Ammon's horn (tissue), 1 donor: ENCODE measurements around the gene CRMP1.

Experiments
- DNase-seq: peaks from one replicate; pipeline ENCODE4 v3.0.0-alpha.2; 2016; ENCODE audit warnings: low spot score

Gene CRMP1

DNA sequence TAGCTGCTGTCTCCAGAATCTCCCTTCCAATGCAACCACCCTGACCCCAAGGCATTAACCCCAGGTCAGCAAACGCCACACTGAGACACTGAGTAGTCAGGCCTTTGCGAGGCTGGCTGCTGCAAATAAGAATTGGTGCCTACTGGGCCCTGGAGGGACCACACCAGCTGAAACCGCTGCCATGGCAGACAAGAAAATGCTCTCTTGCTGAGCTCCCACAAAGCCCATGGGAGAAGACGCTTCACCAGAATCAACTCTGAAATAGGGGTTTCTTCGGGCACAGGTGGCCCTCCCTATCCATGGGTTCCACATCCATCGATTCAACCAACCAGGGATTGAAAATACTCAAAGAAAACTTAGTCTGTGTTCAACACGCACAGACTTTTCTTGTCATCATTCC is 26.7 kb upstream of the CRMP1 start:
- DNase-seq, result no peak

DNA sequence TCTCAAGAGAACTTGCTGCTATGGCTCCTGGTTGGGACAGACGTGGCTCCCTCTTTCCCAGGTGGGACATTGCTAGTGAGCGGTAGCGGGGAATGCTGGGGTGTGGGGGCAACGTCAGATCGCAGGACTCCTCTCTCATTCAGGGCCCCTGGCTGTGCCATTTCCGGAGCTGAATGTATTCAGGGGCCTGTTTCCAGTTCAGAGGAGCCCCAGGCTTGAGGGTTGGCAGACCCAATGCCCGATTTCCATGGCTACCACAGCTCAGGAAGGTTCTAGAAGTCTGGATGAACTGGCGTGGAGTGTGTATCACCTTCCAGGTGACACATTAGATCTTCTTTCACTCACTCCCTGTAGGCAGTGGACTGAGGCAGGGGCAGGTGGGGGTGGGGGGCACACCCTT is 26.2 kb upstream of the CRMP1 start:
- no peak for DNase-seq

DNA sequence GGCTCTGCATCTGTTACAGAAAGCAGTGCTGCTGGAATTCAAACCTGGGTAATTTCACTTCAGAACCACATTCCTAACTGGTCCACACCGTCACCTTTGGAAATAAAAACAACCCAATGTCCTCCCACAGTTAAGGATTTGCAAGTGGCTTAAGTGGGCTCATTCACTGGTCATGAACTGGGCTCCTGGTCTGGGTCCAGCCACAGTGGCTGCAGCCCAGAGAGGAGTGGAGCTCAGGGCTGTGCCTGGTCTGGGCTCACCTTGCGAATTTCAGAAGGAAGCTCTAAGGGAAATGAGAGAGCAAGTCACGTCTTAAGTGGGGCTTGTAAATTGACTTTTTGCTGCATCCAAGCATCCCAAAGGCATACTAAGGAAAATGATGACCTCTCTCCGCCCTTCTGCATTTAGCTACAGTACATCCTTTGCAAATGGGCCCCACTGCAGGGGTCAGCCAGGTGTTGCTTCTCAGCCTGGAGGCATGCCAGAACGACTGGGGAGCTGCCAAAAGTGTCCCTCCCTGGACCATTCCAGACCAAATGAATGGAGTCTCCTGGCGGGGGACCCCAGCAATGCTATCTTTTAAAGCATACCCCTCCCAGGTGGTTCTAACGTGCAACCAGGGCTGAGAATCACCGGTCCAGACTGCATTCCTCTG is 25.6 kb upstream of the CRMP1 start:
- DNase-seq, result no peak

GRCh38 chr4:5917672-5918071 is 24.8 kb upstream of the CRMP1 start:
- DNase-seq, result no peak

DNA sequence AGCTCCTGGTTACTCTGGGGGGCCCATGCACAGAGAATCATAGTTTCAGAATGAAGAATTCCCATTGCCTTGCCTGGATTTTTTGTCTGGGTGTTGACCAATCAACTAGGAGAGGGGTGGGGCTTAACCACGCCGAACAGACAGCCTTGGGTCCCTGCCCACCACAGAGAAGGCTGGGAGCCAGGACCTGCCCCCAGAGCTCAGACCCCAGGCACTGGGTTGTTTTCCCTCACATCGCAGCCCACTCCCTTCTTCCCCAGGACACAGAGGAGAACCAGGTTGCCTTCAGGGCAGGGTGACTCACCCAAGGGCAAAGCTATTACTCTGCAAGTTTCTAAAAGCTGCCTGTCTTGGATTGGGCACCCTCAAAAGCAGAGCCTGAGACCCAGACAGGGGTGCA is 23.3 kb upstream of the CRMP1 start:
- no peak for DNase-seq

DNA sequence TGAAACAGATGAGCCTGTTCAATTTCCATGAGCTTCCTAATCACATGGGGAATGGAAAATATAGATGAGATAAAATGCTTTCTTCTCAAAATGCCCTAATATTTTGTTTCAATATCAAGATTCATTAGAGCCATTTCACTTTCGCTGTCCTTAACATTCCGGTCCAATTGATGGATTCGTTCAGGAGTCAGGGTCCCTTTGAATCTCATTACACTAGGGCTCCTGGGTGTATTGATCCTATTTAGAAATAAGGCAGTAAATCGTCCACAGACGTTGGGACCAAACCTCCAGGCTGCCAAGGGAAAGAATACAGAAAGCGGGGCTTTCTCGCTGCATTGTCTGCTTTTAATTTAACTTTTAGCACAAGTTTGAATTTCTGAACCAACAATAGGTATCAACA is 20.6 kb upstream of the CRMP1 start:
- no peak for DNase-seq

- no peak for DNase-seq
Measured at GRCh38 chr4:5912614-5913019, 19.7 kb upstream of the CRMP1 start.

DNA sequence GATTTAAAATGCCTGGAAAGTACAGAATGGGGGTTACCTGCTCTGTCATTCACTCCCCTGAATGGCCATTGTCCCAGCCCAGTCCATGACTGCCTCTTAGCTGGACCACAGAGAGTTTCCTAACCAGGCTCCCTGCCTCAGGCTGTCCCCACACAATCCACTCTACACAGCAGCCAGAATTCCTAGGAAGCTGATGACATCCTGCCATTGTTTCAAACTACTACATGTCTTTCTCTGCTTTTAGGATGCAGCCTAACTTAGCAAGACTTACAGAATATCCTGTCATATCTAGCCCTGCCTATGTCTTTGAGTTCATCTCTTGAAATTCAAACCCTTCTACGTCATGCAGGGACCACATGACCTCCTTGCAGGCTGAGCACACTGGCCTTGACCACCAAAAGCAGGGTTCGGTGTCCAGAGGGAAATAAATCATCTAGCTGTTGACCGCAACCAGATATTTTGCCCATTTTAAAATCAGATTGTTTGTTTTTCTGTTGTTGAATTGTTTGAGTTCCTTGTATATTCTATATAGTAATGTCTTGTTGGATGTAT is 16.1 kb upstream of the CRMP1 start:
- DNase-seq, result no peak

DNA sequence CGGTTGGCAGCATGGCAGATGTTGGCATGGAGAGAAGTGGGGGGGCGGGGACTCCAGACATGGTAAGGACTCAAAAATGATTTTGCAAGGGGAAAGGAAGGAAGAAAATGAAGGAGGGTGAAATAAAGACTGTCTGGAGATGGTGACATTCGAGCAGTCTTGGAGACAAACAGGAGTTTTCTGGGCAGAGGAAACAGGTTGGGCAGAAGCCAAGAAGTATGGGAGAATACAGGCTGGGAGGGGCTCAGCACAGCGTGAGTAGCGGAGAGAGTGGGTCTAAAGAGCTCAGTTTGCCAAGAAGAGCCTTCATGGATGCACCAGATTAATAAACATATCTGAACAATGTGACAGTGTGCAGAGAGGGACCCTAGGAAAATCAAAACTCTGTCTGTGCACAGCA is 13.3 kb upstream of the CRMP1 start:
- no peak for DNase-seq

DNA sequence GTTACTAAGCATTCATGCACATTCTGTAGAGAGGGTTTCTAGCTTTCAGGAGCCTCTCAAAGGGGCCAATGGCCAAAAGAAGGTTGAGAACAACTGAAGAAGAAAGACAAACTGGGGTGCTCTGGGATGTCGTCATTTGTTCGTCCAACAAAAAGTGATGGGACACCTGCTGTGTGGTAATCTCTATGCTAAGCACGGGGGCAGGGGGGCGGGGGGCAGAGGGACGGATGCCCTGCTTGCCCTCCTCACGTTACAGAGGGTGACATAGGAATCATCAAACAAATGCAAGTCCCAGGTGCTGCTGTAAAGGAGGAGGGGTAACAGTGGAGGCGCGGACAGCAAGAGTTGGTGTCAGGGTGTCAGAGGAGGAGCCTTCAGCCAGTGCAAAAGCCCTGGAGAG is 12.8 kb upstream of the CRMP1 start:
- DNase-seq, result no peak

DNA sequence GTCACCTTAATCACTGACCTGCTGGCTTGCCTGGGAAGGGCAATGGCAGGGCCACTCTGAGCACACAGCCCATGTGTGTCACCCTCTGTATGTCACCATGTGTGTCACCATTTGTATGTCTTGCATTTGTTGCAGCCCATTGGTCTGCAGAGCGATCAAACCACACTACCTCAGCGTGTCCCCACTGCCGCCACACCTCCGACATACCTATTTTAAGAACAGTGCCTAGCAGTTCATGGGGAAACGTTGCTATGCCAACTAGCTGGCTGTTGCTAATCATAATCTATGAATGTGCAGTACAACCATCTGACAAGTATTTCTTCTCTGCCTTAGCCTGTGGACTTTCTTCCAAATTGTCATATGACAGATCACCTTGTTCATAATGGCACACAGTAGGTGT is 8.0 kb upstream of the CRMP1 start:
- peak; percentile 69 for DNase-seq

DNA sequence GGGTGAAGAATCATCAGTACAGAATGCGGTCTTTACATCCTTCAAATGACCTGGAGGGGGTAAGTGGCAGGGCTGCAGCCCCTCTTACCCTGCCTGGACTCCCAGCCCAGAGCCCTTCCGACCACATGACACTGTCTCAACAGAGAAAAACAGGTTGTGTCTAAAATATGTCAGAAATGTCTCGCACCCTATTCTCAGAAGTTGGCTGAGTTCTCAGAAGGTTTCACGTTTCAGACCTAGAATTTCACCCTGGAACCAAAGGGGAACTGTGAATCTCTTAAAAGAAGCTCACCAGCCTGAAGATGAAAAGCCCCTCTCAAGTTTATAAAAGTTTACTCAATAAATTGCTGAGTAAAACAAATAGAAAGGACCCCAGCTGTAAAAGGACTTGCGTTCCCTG is 7.0 kb upstream of the CRMP1 start:
- DNase-seq, result no peak

DNA sequence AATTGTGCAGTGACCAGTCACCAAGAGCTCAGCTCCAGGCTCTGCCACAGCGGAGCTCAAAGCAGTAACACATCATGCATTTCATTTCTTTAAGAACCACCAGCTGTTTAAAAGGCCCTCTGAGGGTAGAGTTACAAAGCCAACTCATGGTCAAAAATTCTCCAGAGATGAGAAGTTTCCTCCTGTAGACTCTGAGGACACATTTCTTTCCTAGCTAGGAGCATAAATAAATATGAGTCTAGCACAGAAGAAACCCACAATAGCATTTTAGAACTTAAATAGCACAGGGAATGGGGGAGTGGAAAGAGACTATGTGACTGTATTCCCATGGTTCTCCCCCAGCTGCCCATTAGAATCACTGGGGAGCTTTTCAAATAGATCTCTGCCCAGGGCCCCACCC is 6.5 kb upstream of the CRMP1 start:
- DNase-seq, result no peak

- no peak for DNase-seq
Measured at GRCh38 chr4:5897674-5898073, 4.8 kb upstream of the CRMP1 start.

- no peak for DNase-seq
Measured at GRCh38 chr4:5895287-5895686, 2.4 kb upstream of the CRMP1 start.

- DNase-seq, result no peak
Measured at GRCh38 chr4:5894266-5894665, 1.4 kb upstream of the CRMP1 start.

DNA sequence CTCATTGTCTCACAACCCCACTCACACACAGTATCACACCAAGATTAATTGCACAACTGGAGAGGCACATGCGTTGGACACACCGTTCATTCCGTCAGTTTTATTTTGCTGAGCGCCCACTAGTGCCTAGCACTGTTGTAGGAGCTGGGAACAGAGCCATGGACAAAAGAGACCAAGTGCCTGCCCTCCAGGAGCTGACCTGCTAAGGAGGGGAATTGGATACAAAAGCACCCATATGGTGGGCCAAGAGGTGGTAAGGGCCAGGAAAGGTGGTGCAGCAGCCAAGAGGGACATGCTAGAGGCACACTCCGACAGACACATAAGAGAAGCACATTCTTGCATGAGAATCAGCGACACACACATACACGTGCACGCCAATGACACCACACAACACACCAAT is 705 bp upstream of the CRMP1 start:
- no peak for DNase-seq

DNA sequence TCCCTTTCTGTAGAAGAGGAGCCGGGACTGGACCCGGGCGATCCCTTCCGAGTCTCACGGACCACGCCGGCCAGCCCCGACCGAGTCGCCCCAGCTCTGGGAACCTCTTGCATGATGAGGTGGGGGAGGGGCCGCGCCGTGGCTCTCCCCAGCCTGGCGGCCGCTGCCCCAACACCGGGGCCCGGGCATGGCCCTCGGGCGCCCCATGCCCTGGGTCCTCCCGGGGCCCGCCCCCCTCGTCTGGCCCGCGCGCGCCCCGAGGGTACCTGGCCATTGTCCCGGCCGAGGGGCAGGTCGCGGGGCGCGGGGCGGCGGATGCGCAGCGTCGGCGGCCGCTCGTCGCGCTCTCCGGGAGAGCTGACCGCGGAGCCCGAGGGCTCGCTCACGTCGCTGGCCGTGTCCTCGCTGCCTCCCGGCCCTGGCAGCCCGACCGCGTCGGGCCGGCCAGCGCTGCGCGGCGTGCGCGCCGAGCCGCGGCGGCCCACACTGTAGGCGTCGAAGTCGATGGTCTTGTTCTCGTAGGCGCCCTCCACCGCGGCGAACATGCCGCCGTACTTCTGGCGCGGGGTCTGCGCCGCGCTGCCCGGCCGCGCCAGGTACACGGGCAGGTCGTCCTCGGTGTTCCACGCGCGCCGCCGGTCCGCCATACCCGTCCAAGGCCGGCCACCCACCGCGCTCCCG is 423 bp downstream of the CRMP1 start:
- DNase-seq, result no peak

DNA sequence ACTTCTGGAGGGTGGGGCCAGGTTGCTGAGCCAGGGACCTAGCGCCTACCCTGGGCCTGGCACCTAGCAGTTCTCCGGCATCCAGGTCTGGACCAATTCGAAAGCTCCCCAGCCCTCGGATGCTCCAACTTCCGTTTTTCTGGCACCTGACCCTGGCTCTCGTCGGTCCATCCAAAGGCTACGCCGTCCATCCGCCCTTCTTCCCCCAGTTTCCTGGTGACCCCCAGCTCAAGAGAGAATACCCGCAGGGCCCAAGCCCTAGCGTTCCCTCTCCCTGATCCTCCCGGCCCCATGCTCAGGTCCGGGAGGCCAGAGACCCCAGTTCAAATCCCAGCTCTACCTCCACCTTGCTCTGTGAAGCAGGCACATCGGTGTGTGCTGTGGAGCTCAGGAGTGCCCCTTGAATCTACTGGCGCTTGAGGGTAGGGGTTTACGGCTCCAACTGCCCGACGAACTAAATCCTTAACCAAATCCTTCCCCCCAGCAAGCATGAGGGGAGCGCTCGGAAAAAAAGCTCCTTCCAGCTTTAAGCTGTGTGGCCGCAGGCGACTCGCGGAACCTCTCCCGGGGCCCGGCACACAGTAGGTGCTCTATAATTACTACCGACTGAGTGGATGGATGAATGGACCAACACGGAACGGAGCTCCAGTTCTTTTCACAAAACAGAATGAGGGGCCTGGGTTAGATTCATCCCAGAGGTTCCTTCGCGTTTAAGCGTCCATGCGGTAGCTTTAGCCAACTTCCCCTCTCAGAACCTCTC is 1.1 kb downstream of the CRMP1 start:
- no peak for DNase-seq

GRCh38 chr4:5890063-5890727 is 2.7 kb downstream of the CRMP1 start:
- DNase-seq, result peak; percentile 83

GRCh38 chr4:5889002-5889696 is 3.7 kb downstream of the CRMP1 start:
- DNase-seq, result no peak
